Liver (tissue), 9 donors: Measurements from ENCODE around the gene S100A11. TPM values are rescaled to one million over a fixed set of nuclear protein-coding genes. Genes with fewer than 3 reads are reported as not detected.

Experiments used
- DNase-seq: peaks from one replicate; pipeline ENCODE4 v3.0.0-alpha.2; 2017; ENCODE audit warnings: low spot score
- H3K27ac ChIP-seq, 2 donors: one replicate each; pipeline ENCODE4 v1.7.0; 2013; ENCODE audit warnings: inconsistent platforms in 2 of 2, low read length in 2 of 2, control low read depth in 1 of 2, low read depth in 1 of 2, mild to moderate bottlenecking in 1 of 2
- H3K27me3 ChIP-seq, 4 donors: one replicate each; pipeline versions ENCODE4 v1.6.1 to v1.7.0; 2013; ENCODE audit warnings: low read length in 3 of 4, inconsistent platforms in 1 of 4, mild to moderate bottlenecking in 1 of 4, moderate library complexity in 1 of 4; ENCODE audit not compliant: control insufficient read depth in 4 of 4, insufficient read depth in 4 of 4
- H3K36me3 ChIP-seq, 4 donors: one replicate each; pipeline versions ENCODE4 v1.6.1 to v1.7.0; 2013; ENCODE audit warnings: low read length in 3 of 4, mild to moderate bottlenecking in 3 of 4, low read depth in 1 of 4, moderate library complexity in 1 of 4; ENCODE audit not compliant: control insufficient read depth in 4 of 4, insufficient read depth in 3 of 4
- H3K4me1 ChIP-seq, 4 donors: one replicate each; pipeline versions ENCODE4 v1.6.1 to v1.7.0; 2013; ENCODE audit warnings: low read length in 3 of 4, mild to moderate bottlenecking in 3 of 4, moderate library complexity in 1 of 4; ENCODE audit not compliant: control insufficient read depth in 4 of 4, insufficient read depth in 4 of 4
- H3K4me3 ChIP-seq, 3 donors: one replicate each; pipeline versions ENCODE4 v1.6.1 to v1.7.0; 2013; ENCODE audit warnings: low read length in 3 of 3, control low read depth in 1 of 3, low read depth in 1 of 3, mild to moderate bottlenecking in 1 of 3
- H3K9ac ChIP-seq, 2 donors: one replicate each; pipeline ENCODE4 v1.7.0; 2013; ENCODE audit warnings: low read length in 2 of 2, mild to moderate bottlenecking in 2 of 2, moderate library complexity in 2 of 2, control low read depth in 1 of 2, low read depth in 1 of 2
- H3K9me3 ChIP-seq, 4 donors: one replicate each; pipeline versions ENCODE4 v1.6.1 to v1.7.0; 2013; ENCODE audit warnings: low read length in 3 of 4; ENCODE audit not compliant: control insufficient read depth in 4 of 4
- FOXA1 ChIP-seq: IDR thresholded peaks from 2 replicates; pipeline ENCODE4 v1.6.1; 2016; ENCODE audit warnings: antibody characterized with exemption
- HNF4A ChIP-seq, 2 donors: conservative IDR thresholded peaks; 2 replicates each; pipeline ENCODE4 v1.6.1; 2016; ENCODE audit warnings: antibody characterized with exemption in 2 of 2, mild to moderate bottlenecking in 2 of 2
- NR2F2 ChIP-seq: IDR thresholded peaks from 2 replicates; pipeline ENCODE4 v1.6.1; 2016; ENCODE audit warnings: antibody characterized with exemption
- RAD21 ChIP-seq, 2 donors: IDR thresholded peaks; 2 replicates each; pipeline ENCODE4 v1.6.1; 2016; ENCODE audit warnings: antibody characterized with exemption in 2 of 2, mild to moderate bottlenecking in 2 of 2
- RXRA ChIP-seq, 2 donors: IDR thresholded peaks; 2 replicates each; pipeline ENCODE4 v1.6.1; 2017 to 2018; ENCODE audit warnings: antibody characterized with exemption in 2 of 2, mild to moderate bottlenecking in 1 of 2
- TAF1 ChIP-seq: conservative IDR thresholded peaks from 2 replicates; pipeline ENCODE4 v1.6.1; 2016; ENCODE audit warnings: antibody characterized with exemption, mild to moderate bottlenecking
- ZBTB33 ChIP-seq: IDR thresholded peaks from 2 replicates; pipeline ENCODE4 v1.6.1; 2016; ENCODE audit warnings: antibody characterized with exemption
- WGBS: extraction: QIAGEN DNeasy Blood & Tissue Kit; methylation state at CpG from one replicate; pipeline ENCODE4 v1.1.7; 2013; 5-methylcytosine and 5-hydroxymethylcytosine counted together
- polyA plus RNA-seq, 2 donors: library from polyadenylated mRNA; stranded (reverse) in 1 of 2; unstranded in 1 of 2; fragments of 200-250 nt in 1 of 2; fragments of >200 nt in 1 of 2; fragmentation: Nextera tagmentation in 1 of 2; extraction: Ambion mirVana in 1 of 2; gene quantifications; one replicate each; pipeline versions ENCODE4 v1.2.1 to v1.2.3, GENCODE V29; 2013 to 2015
- total RNA-seq, 2 donors: library from RNA; depleted of rRNA; stranded (reverse); fragments of >200 nt; gene quantifications; one replicate each; pipeline ENCODE4 v1.2.3, GENCODE V29; 2014
- donor health status: healthy.
- donor health status: healthy.
- donor health status: healthy.
- donor health status: healthy.
- donor health status: healthy.

The S100A11 gene
- total and polyA plus RNA-seq, 4 donors: 9.9 to 76.1 (median 31.0) TPM

GRCh38 chr1:152007047-152007446 lies 29.8 kb downstream of the S100A11 start:
- Histone ChIP-seq H3K9ac (no peak overlapping the region), H3K4me1 (peaks cover 0 to 10% (median 6%) of the 10 kb centered on the region in 4 donors), H3K36me3 (no peaks in the 10 kb centered on the region), H3K27me3 (no peaks in the 10 kb centered on the region), H3K9me3 (no peaks in the 10 kb centered on the region), H3K4me3 (no peak overlapping the region), H3K27ac (no peak overlapping the region)
- no peak for DNase-seq
- TF ChIP-seq TAF1 (no peak), RXRA (IDR thresholded peaks at IDR 0.05) (no peak)
- WGBS: 83% methylated on average over 2 of the region's 2 CpGs

GRCh38 chr1:152005360-152005912 lies 31.4 kb downstream of the S100A11 start:
- no peak overlapping the region for H3K9ac ChIP-seq
- no peaks in the 10 kb centered on the region for H3K36me3 ChIP-seq
- DNase-seq: no peak
- TF ChIP-seq HNF4A (conservative IDR thresholded peaks at IDR 0.05) (peak; percentile 13 to 30), NR2F2 (no peak)
- 59% methylated on average over 4 of the region's 4 CpGs for WGBS
- no peak overlapping the region for H3K27ac ChIP-seq
- H3K4me1 ChIP-seq: peaks cover 0 to 10% (median 6%) of the 10 kb centered on the region in 4 donors
- H3K9me3 ChIP-seq: no peaks in the 10 kb centered on the region
- H3K4me3 ChIP-seq: no peak overlapping the region
- H3K27me3 ChIP-seq: no peaks in the 10 kb centered on the region

- Histone ChIP-seq H3K27ac (no peak overlapping the region), H3K4me3 (no peak overlapping the region), H3K27me3 (no peaks in the 10 kb centered on the region), H3K36me3 (no peaks in the 10 kb centered on the region), H3K4me1 (no peaks in the 10 kb centered on the region), H3K9me3 (no peaks in the 10 kb centered on the region), H3K9ac (no peak overlapping the region)
- DNase-seq: no peak
- TF ChIP-seq RAD21 (IDR thresholded peaks at IDR 0.05) (peak in 1 of 2 donors; percentile 32), TAF1 (no peak)
- 78% methylated on average over 4 of the region's 4 CpGs for WGBS
Measured at GRCh38 chr1:152003846-152004442, 32.9 kb downstream of the S100A11 start.

- Histone ChIP-seq H3K9ac (no peak overlapping the region), H3K27ac (no peak overlapping the region), H3K36me3 (no peaks in the 10 kb centered on the region), H3K9me3 (no peaks in the 10 kb centered on the region), H3K27me3 (no peaks in the 10 kb centered on the region), H3K4me3 (no peak overlapping the region), H3K4me1 (no peaks in the 10 kb centered on the region)
- no peak for DNase-seq
- no peak for TF ChIP-seq ZBTB33
- TF ChIP-seq FOXA1: no peak
- WGBS: 79% methylated on average over 3 of the region's 3 CpGs
Measured at GRCh38 chr1:152002960-152003359, 33.8 kb downstream of the S100A11 start.
